NCI-H128 (cell line): Measurements from ENCODE around the gene ADGRG3.

ENCODE experiments used
- DNase-seq: peaks from one replicate; lab custom pipeline; 2025; ENCODE audit not compliant: unreplicated experiment; lab: John Stamatoyannopoulos, UW

Gene ADGRG3

GRCh38 chr16:57668263-57668571 lies at the start of gene ADGRG3:
ADGRG3 (plus strand) TSS chr16:57668306; CDS start chr16:57668348, 42 bp downstream.
- no peak for DNase-seq

- no peak for DNase-seq
Measured at GRCh38 chr16:57619133-57619605, 48.9 kb upstream of the ADGRG3 start.

GRCh38 chr16:57619606-57620334 lies 48.3 kb upstream of the ADGRG3 start:
- DNase-seq, result no peak

GRCh38 chr16:57620335-57621231 lies 47.5 kb upstream of the ADGRG3 start:
- no peak for DNase-seq

- DNase-seq, result no peak
Measured at GRCh38 chr16:57621521-57622271, 46.4 kb upstream of the ADGRG3 start.

GRCh38 chr16:57622361-57623250 lies 45.5 kb upstream of the ADGRG3 start:
- no peak for DNase-seq

GRCh38 chr16:57623251-57624043 lies 44.7 kb upstream of the ADGRG3 start:
- DNase-seq, result no peak

GRCh38 chr16:57624044-57624688 lies 43.9 kb upstream of the ADGRG3 start:
- no peak for DNase-seq

GRCh38 chr16:57624806-57625500 lies 43.2 kb upstream of the ADGRG3 start:
- no peak for DNase-seq

GRCh38 chr16:57626420-57627170 lies 41.5 kb upstream of the ADGRG3 start:
- no peak for DNase-seq

- DNase-seq, result no peak
Measured at GRCh38 chr16:57627184-57627871, 40.8 kb upstream of the ADGRG3 start.

GRCh38 chr16:57628008-57628781 lies 39.9 kb upstream of the ADGRG3 start, which contains the start of gene ADGRG1:
ADGRG1 (plus strand) TSS chr16:57628630; CDS start chr16:57650288, 21,658 bp downstream.
- no peak for DNase-seq

GRCh38 chr16:57628783-57629293 lies 39.3 kb upstream of the ADGRG3 start:
- no peak for DNase-seq

- no peak for DNase-seq
Measured at GRCh38 chr16:57629516-57630406, 38.3 kb upstream of the ADGRG3 start.

- DNase-seq, result no peak
Measured at GRCh38 chr16:57630407-57630797, 37.7 kb upstream of the ADGRG3 start.
